Measurements from ENCODE around the gene SYDE1.

GRCh38 chr19:15126131-15126910 is 19.1 kb downstream of the SYDE1 start:
- TF ChIP-seq POLR2A (IDR thresholded peaks at IDR 0.05; ENCODE audit: low read depth, low read length) (no peak), POLR2AphosphoS5 (IDR thresholded peaks at IDR 0.05; ENCODE audit: low read depth, low read length) (no peak)

All from GM12892 (cell line).